Measurements from ENCODE around the gene GPR18.

The GPR18 gene

DNA sequence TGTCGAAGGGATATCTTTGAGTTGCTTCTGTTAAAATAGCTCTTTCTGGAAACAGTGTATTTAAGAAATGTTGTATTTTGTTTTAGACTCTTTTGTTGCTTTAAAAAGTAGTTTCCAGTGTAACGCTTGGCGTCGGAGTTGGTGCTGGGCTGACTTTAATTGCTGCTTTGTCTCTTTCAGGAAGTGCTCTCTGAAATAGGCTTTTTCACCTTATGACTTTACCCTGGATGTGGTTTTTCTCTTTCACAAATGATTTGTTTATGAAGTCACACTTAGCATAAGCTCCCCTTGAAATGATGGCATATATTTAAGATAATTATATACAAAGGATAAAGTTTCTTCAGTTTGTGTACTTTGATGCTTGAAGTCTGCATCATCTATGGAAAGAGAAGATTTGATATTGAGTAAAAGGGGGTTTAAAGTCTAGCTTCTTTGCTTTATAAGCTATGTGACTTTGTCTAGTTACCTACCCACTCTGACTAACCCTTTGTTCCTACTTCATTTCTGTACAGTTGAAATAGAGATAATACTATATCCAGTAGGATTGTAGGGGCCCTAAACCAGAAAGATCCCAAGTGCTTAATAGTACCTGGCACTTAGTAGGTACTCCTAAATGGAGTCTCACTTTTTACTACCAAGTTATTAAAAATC, at the start of gene GPR18:
TSS of gene GPR18 (minus strand) at position 170 of the 651 bp plus-strand sequence. CDS start 2,507 bp downstream, outside the sequence.
- DNase-seq (ENCODE audit: low read depth) = no peak

DNA sequence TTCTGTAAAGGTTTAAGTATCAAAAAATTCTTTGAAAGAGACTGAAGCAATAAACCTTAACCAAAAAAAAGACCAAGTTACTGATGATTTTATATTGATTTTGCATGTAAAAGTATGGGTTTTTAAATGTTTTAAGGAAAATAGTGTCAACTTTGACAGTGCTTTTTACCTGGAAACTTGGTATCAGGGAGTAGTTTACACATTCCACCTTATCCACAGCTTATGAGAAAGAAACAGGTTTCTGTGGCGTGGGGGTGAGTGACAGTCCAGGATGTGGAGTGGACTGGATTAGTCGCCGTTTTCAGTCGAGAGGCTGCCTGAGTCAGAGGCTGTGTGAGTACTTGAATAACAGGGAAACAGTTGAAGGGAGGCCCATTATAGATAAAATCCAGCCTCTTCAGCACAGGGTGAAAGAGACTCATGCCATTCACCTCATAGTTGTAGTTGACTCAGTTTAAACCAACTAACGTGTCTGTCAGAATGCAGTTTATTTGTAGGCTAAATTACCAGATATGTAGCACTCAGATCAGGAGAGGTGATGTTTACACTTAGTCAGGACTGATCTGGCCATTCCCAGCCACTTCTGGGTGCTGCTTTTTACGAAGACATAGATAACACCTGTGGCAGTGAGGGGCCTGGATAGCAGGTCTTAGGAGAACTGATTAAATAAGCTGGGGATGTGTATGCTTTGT, 49.6 kb upstream of the GPR18 start:
- DNase-seq (ENCODE audit: low read depth) = no peak

DNA sequence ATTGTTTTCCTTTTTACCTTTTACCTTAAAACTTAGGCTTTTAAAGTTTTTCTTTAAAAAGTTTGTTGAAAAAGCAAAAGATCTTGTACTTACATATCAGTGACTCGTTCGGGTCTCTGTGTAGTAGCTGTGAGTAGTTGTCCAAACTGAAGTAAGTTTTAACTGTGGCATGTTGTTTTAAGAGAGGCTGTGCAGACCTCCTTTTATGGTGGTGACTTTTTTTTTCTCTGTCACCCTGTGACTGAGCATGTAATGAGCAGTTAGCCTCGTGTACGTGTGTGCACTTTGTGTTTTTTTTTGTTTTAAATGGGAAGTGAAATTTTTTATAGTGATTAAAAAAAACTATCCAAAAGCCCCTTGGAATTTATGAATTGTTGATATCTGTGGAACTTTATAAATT, 49.1 kb upstream of the GPR18 start, which contains the start of gene GPR183:
TSS of gene GPR183 (minus strand) at position 153 of the 400 bp plus-strand sequence. CDS start 11,254 bp downstream, outside the sequence.
- no peak for DNase-seq (ENCODE audit: low read depth)

DNA sequence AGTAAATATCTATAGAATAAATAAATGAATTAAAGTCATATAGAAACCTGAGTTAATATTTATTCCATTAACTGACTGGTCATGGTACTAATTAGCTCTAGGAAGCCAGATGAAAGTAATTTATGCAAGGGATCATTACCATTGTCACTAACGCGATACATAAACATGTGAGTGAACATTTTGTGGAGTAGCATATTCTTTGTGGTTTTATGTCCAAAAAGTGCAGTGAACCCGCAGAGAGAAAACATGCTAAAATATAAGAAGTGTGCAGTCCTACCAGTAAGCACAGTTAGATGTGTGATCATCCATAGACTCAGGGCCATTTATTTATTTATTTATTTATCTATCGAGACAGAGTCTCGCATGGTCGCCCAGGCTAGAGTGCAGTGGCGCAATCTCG, 47.4 kb upstream of the GPR18 start:
- DNase-seq (ENCODE audit: low read depth) = no peak

DNA sequence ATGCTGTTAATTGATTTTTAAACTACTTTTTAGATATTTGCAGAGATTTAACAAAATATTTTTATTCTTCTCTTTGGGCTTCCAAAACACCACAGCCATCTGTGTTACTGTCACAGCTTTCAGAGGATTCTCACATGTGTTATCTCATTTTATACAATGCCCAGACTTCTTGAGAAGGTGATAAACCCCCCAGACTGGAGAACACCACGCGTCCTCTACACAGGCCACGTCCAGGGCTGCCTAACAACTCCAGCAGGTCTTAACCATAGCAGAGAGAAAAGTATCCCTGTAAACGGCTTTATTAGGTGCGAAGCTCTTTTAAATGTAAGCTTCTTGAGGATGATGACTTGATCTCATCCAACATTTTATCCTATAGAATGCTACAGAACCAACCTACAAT, 47.0 kb upstream of the GPR18 start:
- DNase-seq (ENCODE audit: low read depth) = no peak

- DNase-seq (ENCODE audit: low read depth) = no peak
Measured at GRCh38 chr13:99304541-99304940, 46.4 kb upstream of the GPR18 start.

DNA sequence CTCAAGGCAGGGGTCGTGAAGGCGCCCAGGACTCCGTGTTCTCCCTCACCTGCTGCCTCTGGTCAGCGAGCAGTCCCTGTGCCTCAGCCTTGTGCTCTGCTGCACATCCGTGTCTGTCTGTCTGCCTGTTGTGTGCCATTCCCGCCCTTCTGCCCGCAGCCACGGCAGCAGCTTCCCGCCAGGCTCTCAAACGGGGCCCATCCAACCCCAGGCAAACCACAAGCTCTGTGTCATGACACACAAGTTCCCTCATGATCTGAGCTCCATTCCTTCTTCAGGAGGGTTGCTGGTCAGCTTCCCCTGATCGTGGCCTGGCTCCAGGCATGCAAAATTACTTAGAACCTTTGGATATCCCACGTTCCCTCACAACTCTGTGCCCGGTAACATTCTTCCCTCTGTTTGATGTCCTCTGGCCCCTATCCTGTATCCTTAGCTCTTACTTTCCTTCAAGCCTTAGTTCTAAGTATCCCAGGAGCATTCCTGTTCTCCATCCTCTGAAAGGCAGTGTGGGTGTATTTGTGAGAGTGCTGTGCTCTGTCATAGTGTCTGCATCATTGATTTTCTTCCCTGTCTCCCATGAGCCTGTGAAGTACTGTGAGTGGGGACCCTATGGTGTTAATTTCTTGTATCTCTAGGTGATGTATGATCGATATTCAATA, 45.8 kb upstream of the GPR18 start:
- DNase-seq (ENCODE audit: low read depth) = no peak

- no peak for DNase-seq (ENCODE audit: low read depth)
Measured at GRCh38 chr13:99302637-99303505, 44.7 kb upstream of the GPR18 start.

DNA sequence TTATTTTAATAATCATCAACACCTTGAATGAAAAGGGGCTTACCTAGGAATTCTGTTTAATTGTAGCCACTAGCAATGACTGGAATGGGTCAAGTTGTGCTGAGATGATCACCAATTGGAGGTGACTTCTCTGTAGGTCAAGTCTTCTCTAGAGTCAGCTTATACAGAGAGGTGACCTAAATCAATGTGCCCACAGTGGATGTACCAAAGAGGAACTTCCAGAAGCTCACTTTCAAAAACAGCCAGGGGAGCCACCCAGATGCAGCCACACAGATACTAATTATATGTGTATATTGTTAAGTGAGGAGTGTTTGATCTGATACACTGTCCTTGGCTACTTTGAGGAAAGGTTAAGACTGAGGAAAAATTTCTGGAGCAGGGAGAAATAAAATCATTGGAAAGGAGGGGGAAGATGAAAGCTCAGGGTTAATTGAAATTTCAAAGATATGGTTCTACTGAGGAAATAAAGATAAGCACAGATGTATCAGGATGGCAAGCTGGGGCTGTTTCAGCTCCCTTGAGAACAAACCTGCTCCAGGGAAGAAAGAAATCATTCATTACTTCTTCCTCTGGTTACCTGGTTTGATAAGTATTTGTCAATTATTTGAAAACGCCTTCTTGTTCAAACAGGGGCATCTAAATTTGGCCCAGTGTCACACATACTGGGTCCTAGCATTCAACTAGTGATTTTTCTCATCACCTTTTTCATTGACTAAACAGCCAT, 43.9 kb upstream of the GPR18 start:
- no peak for DNase-seq (ENCODE audit: low read depth)

GRCh38 chr13:99301056-99301838, 43.1 kb upstream of the GPR18 start:
- no peak for DNase-seq (ENCODE audit: low read depth)

DNA sequence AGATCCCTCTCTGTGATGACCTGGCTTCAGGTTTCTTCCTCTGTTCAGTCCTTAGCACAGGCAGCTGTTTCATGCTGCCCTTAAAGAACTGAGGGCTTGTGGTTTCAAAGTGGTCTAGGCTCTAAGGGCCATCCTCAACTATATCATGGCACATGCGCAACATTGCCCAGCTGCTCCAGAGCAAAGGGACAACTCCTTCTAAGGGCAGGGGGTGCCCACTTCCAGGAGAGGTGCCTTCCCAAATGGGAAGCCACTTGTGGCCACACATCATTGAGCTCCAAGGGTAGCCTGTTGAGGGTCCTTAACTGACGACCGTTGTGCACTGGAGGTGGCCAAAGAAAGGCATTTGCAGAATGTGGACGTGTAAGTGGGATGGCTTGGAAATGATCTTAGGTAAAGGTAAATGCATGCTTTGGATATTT, 41.8 kb upstream of the GPR18 start:
- DNase-seq (ENCODE audit: low read depth) = no peak

DNA sequence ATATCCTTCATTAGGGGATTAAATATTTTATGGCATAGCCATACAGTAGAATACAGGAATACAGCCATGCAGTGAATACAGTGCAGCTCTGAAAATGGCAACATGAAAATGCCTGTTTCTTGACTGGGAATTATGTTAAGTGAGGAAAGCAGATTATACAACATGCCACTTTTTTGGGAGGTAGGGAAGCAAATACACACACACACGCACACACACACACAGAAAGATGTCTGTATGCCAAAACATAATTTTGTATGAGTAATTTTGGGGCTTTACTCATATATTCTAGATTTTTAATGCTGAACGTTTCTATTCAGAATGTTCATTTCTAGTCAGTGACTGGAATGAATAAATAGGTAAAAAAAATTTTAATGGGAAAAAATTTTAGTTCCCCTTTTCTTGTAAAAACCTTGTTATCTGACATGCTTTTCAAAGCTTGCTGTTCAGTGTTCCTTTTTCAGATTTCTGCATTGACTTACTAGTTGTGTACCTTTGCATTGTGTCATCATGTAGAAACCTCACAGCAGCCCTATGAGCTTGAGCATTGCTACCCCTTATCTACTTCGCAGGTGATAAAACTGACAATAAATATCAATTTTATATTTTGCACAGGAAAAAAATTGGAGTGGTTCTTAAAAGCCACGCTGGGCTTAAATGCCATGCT, 41.2 kb upstream of the GPR18 start:
- no peak for DNase-seq (ENCODE audit: low read depth)

DNA sequence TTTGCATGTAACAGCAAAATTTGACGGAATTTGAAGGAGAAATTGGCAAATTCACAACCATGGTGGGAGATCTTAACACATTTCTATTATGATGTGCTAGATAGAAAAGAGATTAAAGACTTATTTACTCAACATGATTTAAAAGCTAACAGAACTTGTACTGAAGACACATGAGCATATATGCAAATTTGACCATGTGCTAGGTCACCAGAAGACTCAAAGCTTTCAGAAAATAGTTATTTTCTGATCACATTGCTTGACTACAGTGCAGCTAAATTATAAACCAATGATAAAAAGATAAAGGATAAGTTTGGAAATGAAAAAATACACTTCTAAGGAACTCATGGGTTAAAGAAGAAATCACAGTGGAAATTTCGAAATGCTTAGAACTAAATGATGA, 39.9 kb upstream of the GPR18 start:
- no peak for DNase-seq (ENCODE audit: low read depth)

- no peak for DNase-seq (ENCODE audit: low read depth)
Measured at GRCh38 chr13:99297331-99297730, 39.2 kb upstream of the GPR18 start.

DNA sequence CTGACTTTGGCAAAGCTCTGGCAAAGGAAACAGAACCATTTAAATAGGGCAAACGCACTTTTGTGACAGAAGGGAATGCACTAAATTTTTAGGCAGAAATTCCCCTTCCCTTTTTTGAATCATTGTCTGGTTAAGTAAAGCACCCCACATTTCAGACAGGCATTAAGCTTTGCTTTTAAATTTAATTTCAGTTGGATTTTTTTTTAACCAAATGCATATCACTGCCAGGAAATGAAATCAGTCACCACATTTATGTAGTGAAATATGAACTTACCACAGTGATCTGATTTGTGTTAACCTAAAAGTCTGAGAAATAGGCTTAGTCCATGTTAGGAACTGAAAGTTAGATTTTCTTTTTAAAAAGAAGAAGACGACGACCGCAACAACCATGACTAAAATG, 38.2 kb upstream of the GPR18 start:
- no peak for DNase-seq (ENCODE audit: low read depth)

DNA sequence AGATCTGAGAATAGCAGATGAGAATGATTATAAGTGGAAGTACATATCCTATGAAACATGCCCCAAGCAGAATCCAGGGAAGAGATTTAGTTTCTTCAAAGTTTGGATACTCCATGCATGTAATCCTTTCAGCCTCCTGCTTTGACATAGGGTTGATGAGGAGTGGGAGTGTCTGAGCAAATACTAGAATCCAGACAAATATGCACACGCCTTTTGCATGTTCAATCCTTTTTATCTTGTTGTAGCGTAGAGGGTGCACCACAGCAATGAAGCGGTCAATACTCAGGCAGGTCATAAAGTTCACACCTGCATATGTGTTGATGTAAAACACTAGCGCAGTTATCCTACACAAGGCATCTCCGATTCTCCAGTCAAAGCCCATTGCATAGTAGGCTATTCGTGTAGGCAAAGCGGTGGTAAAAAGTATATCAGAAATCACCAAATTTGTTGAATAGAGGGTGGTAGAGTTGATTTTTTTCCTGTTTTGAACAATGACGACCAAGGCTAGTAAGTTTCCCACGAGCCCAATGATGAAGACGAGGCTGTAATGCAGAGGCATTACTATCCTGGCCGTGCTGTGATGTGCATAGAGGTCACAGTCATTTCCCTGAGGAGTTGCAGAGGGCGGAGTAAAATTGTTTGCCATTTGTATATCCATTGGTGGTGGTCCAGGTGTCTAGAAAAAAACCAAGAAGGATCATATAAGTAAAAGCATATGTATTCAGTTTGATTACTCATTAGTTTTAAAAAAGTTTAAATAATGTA, 37.5 kb upstream of the GPR18 start:
- DNase-seq (ENCODE audit: low read depth) = no peak

GRCh38 chr13:99294958-99295357, 36.8 kb upstream of the GPR18 start:
- no peak for DNase-seq (ENCODE audit: low read depth)

- no peak for DNase-seq (ENCODE audit: low read depth)
Measured at GRCh38 chr13:99294198-99294597, 36.0 kb upstream of the GPR18 start.

GRCh38 chr13:99293178-99293577, 35.0 kb upstream of the GPR18 start:
- DNase-seq (ENCODE audit: low read depth) = no peak
